ENCODE data around the gene TTC21A. TPM values are rescaled to one million over a fixed set of nuclear protein-coding genes. Genes with fewer than 3 reads are reported as not detected.
A peak's percentile ranks its signal among the peaks of the same experiment; 100 is the strongest.

TTC21A gene
- total and polyA plus RNA-seq, 4 experiments from 2014 or later: 1.1 to 3.9 (median 3.0) TPM; not detected in 1

DNA sequence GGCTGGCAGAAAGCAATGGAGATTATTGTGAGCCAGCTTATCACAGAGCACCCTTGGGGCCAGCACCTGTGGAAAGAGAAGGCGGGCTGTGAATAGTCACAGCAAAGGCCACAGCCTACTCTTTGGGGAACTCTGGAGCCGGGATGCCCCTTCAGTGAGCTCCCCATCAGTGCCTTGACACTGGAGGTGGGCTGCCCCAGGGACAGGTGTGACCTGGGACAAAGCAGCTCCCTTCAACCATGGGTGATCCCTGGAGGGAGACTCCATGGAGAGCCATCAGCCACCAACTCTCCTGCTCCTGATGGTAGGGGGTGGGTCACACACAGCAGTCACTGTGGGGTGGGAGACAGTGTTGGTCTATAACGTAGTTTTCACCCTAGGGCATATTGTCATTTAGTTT, 5.8 kb downstream of the TTC21A start:
- Mint-ChIP-seq H3K36me3 (peaks cover 0 to 1% of the 10 kb centered on the region in 2 donors), H3K27me3 (no peaks in the 10 kb centered on the region), H3K9me3 (no peaks in the 10 kb centered on the region), H3K4me1 (peaks cover 7 to 12% (median 10%) of the 10 kb centered on the region in 4 donors), H3K4me3 (no peak overlapping the region), H3K27ac (no peak overlapping the region)
- intact Hi-C loops (cut with micrococcal nuclease): no loop called here
- DNase-seq: no peak
- H3K4me3 ChIP-seq (ENCODE audit: low read length in 2 of 2): no peak overlapping the region
- CTCF ChIA-PET (ENCODE audit: partially characterized antibody): interaction anchor here (24.3 kb wide), 1 partner anchor 176 kb away, joined by 471 read pairs; no protein-coding TSS in a partner anchor
- POLR2A ChIA-PET (ENCODE audit: partially characterized antibody): no interaction called here
- H3K36me3 ChIP-seq (ENCODE audit: insufficient read depth, low read length): no peaks in the 10 kb centered on the region
- no peak overlapping the region for H3K27ac ChIP-seq (ENCODE audit: low read depth, low read length)
- H3K27me3 ChIP-seq (ENCODE audit: insufficient read depth, low read length): no peaks in the 10 kb centered on the region
- H3K4me1 ChIP-seq (ENCODE audit: insufficient read depth, low read length): peaks cover 8% of the 10 kb centered on the region
- no peaks in the 10 kb centered on the region for H3K9me3 ChIP-seq (ENCODE audit: control insufficient read depth in 1 of 2, low read length in 2 of 2)

DNA sequence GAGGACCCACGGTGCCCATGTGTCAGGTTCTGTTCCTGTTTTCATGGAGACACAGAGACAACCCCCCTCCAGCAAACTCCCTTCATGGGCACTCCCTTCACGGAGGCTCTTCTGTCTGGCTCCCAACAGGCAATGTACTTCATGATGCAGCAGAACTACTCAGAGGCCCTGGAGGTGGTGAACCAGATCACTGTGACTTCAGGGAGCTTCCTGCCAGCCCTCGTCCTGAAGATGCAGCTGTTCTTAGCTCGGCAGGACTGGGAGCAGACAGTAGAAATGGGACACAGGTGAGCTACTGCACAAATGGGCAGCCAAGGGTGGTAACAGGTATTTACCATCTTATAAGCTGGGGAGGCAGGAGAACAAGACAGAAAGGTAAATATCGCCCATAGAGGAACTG, 7.0 kb downstream of the TTC21A start:
- ChIA-PET POLR2A (ENCODE audit: partially characterized antibody) (no interaction called here), CTCF (ENCODE audit: partially characterized antibody) (interaction anchor here (4.6 to 24.3 kb wide), 2 partner anchors 12 to 175 kb away, joined by 20 to 471 read pairs; no protein-coding TSS in a partner anchor)
- DNase-seq: no peak
- Mint-ChIP-seq H3K27ac (no peak overlapping the region), H3K4me3 (no peak overlapping the region), H3K36me3 (no peaks in the 10 kb centered on the region), H3K9me3 (no peaks in the 10 kb centered on the region), H3K27me3 (no peaks in the 10 kb centered on the region), H3K4me1 (peaks cover 0 to under 1% (median under 1%) of the 10 kb centered on the region in 4 donors)
- no peaks in the 10 kb centered on the region for H3K9me3 ChIP-seq (ENCODE audit: control insufficient read depth in 1 of 2, low read length in 2 of 2)
- H3K27me3 ChIP-seq (ENCODE audit: insufficient read depth, low read length): no peaks in the 10 kb centered on the region
- H3K4me3 ChIP-seq (ENCODE audit: low read length in 2 of 2): no peak overlapping the region
- H3K4me1 ChIP-seq (ENCODE audit: insufficient read depth, low read length): no peaks in the 10 kb centered on the region
- no peak overlapping the region for H3K27ac ChIP-seq (ENCODE audit: low read depth, low read length)
- no peaks in the 10 kb centered on the region for H3K36me3 ChIP-seq (ENCODE audit: insufficient read depth, low read length)
- intact Hi-C loops (cut with micrococcal nuclease): no loop called here

DNA sequence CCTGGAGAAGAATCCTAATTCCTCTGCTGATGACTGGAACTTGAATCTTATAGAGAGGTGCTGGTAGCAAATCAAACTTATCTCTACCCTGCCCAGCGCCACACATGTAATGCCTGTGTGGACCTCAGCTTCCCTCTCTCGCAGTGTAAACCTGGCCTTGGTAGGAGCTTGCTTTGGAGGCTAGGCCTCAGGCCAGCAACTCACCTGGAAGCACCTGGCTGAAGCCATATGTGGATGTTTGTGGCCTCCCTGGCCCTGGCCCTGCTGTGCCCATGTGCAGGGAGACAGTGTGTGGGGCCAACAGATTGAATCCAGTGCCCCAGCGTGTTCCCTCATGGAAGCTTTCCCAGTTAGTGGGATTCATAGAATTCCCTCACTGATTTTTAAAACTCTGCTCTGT, 8.4 kb downstream of the TTC21A start:
- Mint-ChIP-seq H3K27ac (no peak overlapping the region), H3K36me3 (no peaks in the 10 kb centered on the region), H3K27me3 (no peaks in the 10 kb centered on the region), H3K9me3 (no peaks in the 10 kb centered on the region), H3K4me1 (no peaks in the 10 kb centered on the region), H3K4me3 (no peak overlapping the region)
- DNase-seq: no peak
- ChIA-PET POLR2A (ENCODE audit: partially characterized antibody) (interaction anchor here (1.0 kb wide), 1 partner anchor 8 kb away, joined by 4 read pairs; the partner anchor contains the start of genes GORASP1 and TTC21A), CTCF (ENCODE audit: partially characterized antibody) (interaction anchor here (1.1 to 24.3 kb wide), 4 partner anchors 11 to 173 kb away, joined by 4 to 471 read pairs (median 12); no protein-coding TSS in a partner anchor)
- Histone ChIP-seq H3K9me3 (ENCODE audit: control insufficient read depth in 1 of 2, low read length in 2 of 2) (no peaks in the 10 kb centered on the region), H3K27ac (ENCODE audit: low read depth, low read length) (no peak overlapping the region), H3K27me3 (ENCODE audit: insufficient read depth, low read length) (no peaks in the 10 kb centered on the region), H3K36me3 (ENCODE audit: insufficient read depth, low read length) (no peaks in the 10 kb centered on the region), H3K4me1 (ENCODE audit: insufficient read depth, low read length) (no peaks in the 10 kb centered on the region), H3K4me3 (ENCODE audit: low read length in 2 of 2) (no peak overlapping the region)
- intact Hi-C loops (cut with micrococcal nuclease): no loop called here

DNA sequence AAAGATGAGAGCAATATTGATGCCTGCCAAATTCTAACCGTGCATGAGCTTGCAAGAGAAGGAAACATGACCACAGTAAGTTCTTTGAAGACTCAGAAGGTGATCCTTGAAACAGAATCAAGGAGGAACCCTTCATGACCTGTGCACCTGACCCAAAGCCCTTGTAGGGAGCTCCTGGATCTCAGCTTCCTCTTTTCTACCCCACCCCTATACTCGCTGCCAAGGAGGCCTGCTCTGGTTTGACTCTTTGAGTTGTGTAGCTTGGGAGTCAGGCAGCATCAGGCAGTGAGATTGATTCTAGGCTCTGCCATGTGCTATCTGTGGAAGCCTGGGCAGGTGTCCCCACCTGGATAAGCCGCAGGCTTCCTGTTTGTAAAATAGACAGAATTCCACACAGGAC, 10.6 kb downstream of the TTC21A start:
- POLR2A ChIA-PET (ENCODE audit: partially characterized antibody): interaction anchor here (0.8 kb wide), 2 partner anchors 10 to 30 kb away, joined by 3 read pairs; partner anchors contain the start of genes GORASP1 and TTC21A
- no peak overlapping the region for H3K4me3 ChIP-seq (ENCODE audit: low read length in 2 of 2)
- no peak for DNase-seq
- CTCF ChIA-PET (ENCODE audit: partially characterized antibody): interaction anchor here (4.6 to 24.3 kb wide), 2 partner anchors 9 to 171 kb away, joined by 20 to 471 read pairs; no protein-coding TSS in a partner anchor
- intact Hi-C loops (cut with micrococcal nuclease): no loop called here
- H3K27ac ChIP-seq (ENCODE audit: low read depth, low read length): no peak overlapping the region
- no peak overlapping the region for H3K4me3 Mint-ChIP-seq
- H3K27me3 Mint-ChIP-seq: no peaks in the 10 kb centered on the region
- no peaks in the 10 kb centered on the region for H3K4me1 Mint-ChIP-seq
- no peaks in the 10 kb centered on the region for H3K27me3 ChIP-seq (ENCODE audit: insufficient read depth, low read length)
- no peak overlapping the region for H3K27ac Mint-ChIP-seq
- no peaks in the 10 kb centered on the region for H3K36me3 ChIP-seq (ENCODE audit: insufficient read depth, low read length)
- H3K4me1 ChIP-seq (ENCODE audit: insufficient read depth, low read length): no peaks in the 10 kb centered on the region
- H3K9me3 Mint-ChIP-seq: no peaks in the 10 kb centered on the region
- H3K36me3 Mint-ChIP-seq: no peaks in the 10 kb centered on the region
- no peaks in the 10 kb centered on the region for H3K9me3 ChIP-seq (ENCODE audit: control insufficient read depth in 1 of 2, low read length in 2 of 2)

- H3K27ac Mint-ChIP-seq: peak overlapping the region in 2 of 7 donors; percentile 2 to 44
- DNase-seq: no peak
- H3K36me3 ChIP-seq (ENCODE audit: insufficient read depth, low read length): no peaks in the 10 kb centered on the region
- no peaks in the 10 kb centered on the region for H3K36me3 Mint-ChIP-seq
- H3K9me3 ChIP-seq (ENCODE audit: control insufficient read depth in 1 of 2, low read length in 2 of 2): no peaks in the 10 kb centered on the region
- H3K4me3 ChIP-seq (ENCODE audit: low read length in 2 of 2): no peak overlapping the region
- H3K4me3 Mint-ChIP-seq: no peak overlapping the region
- intact Hi-C loops (cut with micrococcal nuclease): no loop called here
- H3K9me3 Mint-ChIP-seq: no peaks in the 10 kb centered on the region
- no peaks in the 10 kb centered on the region for H3K4me1 Mint-ChIP-seq
- ChIA-PET CTCF (ENCODE audit: partially characterized antibody) (interaction anchor here (24.3 kb wide), 1 partner anchor 170 kb away, joined by 471 read pairs; no protein-coding TSS in a partner anchor), POLR2A (ENCODE audit: partially characterized antibody) (no interaction called here)
- H3K27me3 Mint-ChIP-seq: no peaks in the 10 kb centered on the region
- H3K27me3 ChIP-seq (ENCODE audit: insufficient read depth, low read length): no peaks in the 10 kb centered on the region
- no peaks in the 10 kb centered on the region for H3K4me1 ChIP-seq (ENCODE audit: insufficient read depth, low read length)
- H3K27ac ChIP-seq (ENCODE audit: low read depth, low read length): no peak overlapping the region
These were observed 11.6 kb downstream of the TTC21A start for GRCh38 chr3:39118931-39119660.

- Histone ChIP-seq H3K9me3 (ENCODE audit: control insufficient read depth in 1 of 2, low read length in 2 of 2) (no peaks in the 10 kb centered on the region), H3K4me3 (ENCODE audit: low read length in 2 of 2) (no peak overlapping the region), H3K4me1 (ENCODE audit: insufficient read depth, low read length) (peaks cover under 1% of the 10 kb centered on the region), H3K36me3 (ENCODE audit: insufficient read depth, low read length) (no peaks in the 10 kb centered on the region), H3K27ac (ENCODE audit: low read depth, low read length) (no peak overlapping the region), H3K27me3 (ENCODE audit: insufficient read depth, low read length) (no peaks in the 10 kb centered on the region)
- DNase-seq: no peak
- intact Hi-C loops (cut with micrococcal nuclease): no loop called here
- Mint-ChIP-seq H3K4me1 (peaks cover under 1 to 4% (median 3%) of the 10 kb centered on the region in 4 donors), H3K27ac (no peak overlapping the region), H3K36me3 (no peaks in the 10 kb centered on the region), H3K9me3 (no peaks in the 10 kb centered on the region), H3K4me3 (no peak overlapping the region), H3K27me3 (no peaks in the 10 kb centered on the region)
- POLR2A ChIA-PET (ENCODE audit: partially characterized antibody): interaction anchor here (1.3 kb wide), 1 partner anchor 14 kb away, joined by 3 read pairs; the partner anchor contains the start of genes GORASP1 and TTC21A
- CTCF ChIA-PET (ENCODE audit: partially characterized antibody): interaction anchor here (0.6 to 24.3 kb wide), 3 partner anchors 21 to 168 kb away, joined by 3 to 471 read pairs (median 4); no protein-coding TSS in a partner anchor
These were observed 14.1 kb downstream of the TTC21A start for GRCh38 chr3:39121621-39122020.

- Histone ChIP-seq H3K4me3 (ENCODE audit: low read length in 2 of 2) (no peak overlapping the region), H3K36me3 (ENCODE audit: insufficient read depth, low read length) (no peaks in the 10 kb centered on the region), H3K27ac (ENCODE audit: low read depth, low read length) (no peak overlapping the region), H3K4me1 (ENCODE audit: insufficient read depth, low read length) (peaks cover 12% of the 10 kb centered on the region), H3K9me3 (ENCODE audit: control insufficient read depth in 1 of 2, low read length in 2 of 2) (no peaks in the 10 kb centered on the region), H3K27me3 (ENCODE audit: insufficient read depth, low read length) (no peaks in the 10 kb centered on the region)
- DNase-seq: no peak
- H3K4me3 Mint-ChIP-seq: no peak overlapping the region
- ChIA-PET POLR2A (ENCODE audit: partially characterized antibody) (interaction anchor here (1.3 kb wide), 1 partner anchor 15 kb away, joined by 3 read pairs; the partner anchor contains the start of genes GORASP1 and TTC21A), CTCF (ENCODE audit: partially characterized antibody) (interaction anchor here (1.6 to 24.3 kb wide), 2 partner anchors 31 to 166 kb away, joined by 3 to 471 read pairs; no protein-coding TSS in a partner anchor)
- no peak overlapping the region for H3K27ac Mint-ChIP-seq
- no peaks in the 10 kb centered on the region for H3K27me3 Mint-ChIP-seq
- peaks cover 7 to 14% (median 12%) of the 10 kb centered on the region in 4 donors for H3K4me1 Mint-ChIP-seq
- intact Hi-C loops (cut with micrococcal nuclease): no loop called here
- no peaks in the 10 kb centered on the region for H3K9me3 Mint-ChIP-seq
- H3K36me3 Mint-ChIP-seq: no peaks in the 10 kb centered on the region
These were observed 15.3 kb downstream of the TTC21A start for GRCh38 chr3:39122813-39123212.
